ENCODE results near the gene BLACAT1. TPM values are rescaled to one million over a fixed set of nuclear protein-coding genes. Genes with fewer than 3 reads are reported as not detected.

Gene BLACAT1
- total and polyA plus RNA-seq, 9 of the 15 experiments (the other 6 are each of a cell fraction or from before 2014, with no cell fraction given), result 0.10 to 5.9 (median 0.73) TPM

GRCh38 chr1:205484985-205485967 lies 29.4 kb upstream of the BLACAT1 start:
- Histone ChIP-seq H3K9me1 (ENCODE audit: control insufficient read depth, insufficient read depth, low read length) (no peaks in the 10 kb centered on the region), H2AFZ (ENCODE audit: low read depth, low read length) (no peak overlapping the region), H3K9ac (ENCODE audit: insufficient read depth in 1 of 2, low read depth in 2 of 2, low read length in 2 of 2) (0 out of 4 replicates have a peak overlapping the region, but pooled peaks of 1 of the 2 experiments have one; percentile 5), H3K9me3 (replicated peaks; ENCODE audit: control insufficient read depth, insufficient read depth, low read depth, low read length) (no peaks in the 10 kb centered on the region), H3K27ac (ENCODE audit: extremely low read depth, low read depth, low read length) (no peak overlapping the region), H4K20me1 (replicated peaks; ENCODE audit: control insufficient read depth, insufficient read depth, low read length) (peaks cover 35% of the 10 kb centered on the region), H3K4me2 (ENCODE audit: insufficient read depth, low read length) (no peak overlapping the region), H3K4me3 (no peak overlapping the region), H3K27me3 (ENCODE audit: control insufficient read depth in 2 of 2, insufficient read depth in 2 of 2, low read length in 2 of 2) (peaks cover 33 to 61% of the 10 kb centered on the region in 2 experiments), H3K79me2 (ENCODE audit: control insufficient read depth, insufficient read depth, low read length) (no peaks in the 10 kb centered on the region), H3K36me3 (ENCODE audit: control insufficient read depth, insufficient read depth, low read length) (no peaks in the 10 kb centered on the region), H3K4me1 (replicated peaks in 1 of 2; ENCODE audit: control insufficient read depth in 2 of 2, insufficient read depth in 2 of 2, low read length in 2 of 2) (peaks cover 0 to 4% of the 10 kb centered on the region in 2 experiments; a peak in 1 of 5 replicates)
- DNase-seq (ENCODE audit: extremely low read depth in 1 of 4, low spot score in 3 of 4), result peak; percentile 83 to 97 (median 94)
- CTCF ChIA-PET (ENCODE audit: low intra/inter-chr PET ratio), result interaction anchor here (0.6 to 3.8 kb wide), 10 partner anchors 17 to 150 kb away, joined by 3 to 36 read pairs (median 4); no protein-coding TSS in a partner anchor
- intact Hi-C loops (cut with micrococcal nuclease), result loop anchor here (1.0 to 2.0 kb wide), 5 partner anchors 54 to 212 kb away; no protein-coding TSS in a partner anchor
- in situ Hi-C loops (cut with MboI), result loop anchor here (5.0 to 10.0 kb wide), 3 partner anchors 37 to 130 kb away; partner anchors contain the start of gene KLHDC8A
- POLR2A ChIA-PET, result interaction anchor here (0.5 to 1.6 kb wide), 13 partner anchors 9 to 346 kb away, joined by 3 to 6 read pairs (median 3); no protein-coding TSS in a partner anchor
- peak; percentile 83 for FAIRE-seq
- WGBS (ENCODE audit: insufficient coverage, low coverage, missing lambda C conversion rate), result 6% methylated on average over 11 of the region's 13 CpGs
- BruUV-seq (replicated peaks), result no TSS peak
- peak; percentile 90 for ATAC-seq
- TF ChIP-seq CTBP1 (IDR thresholded peaks at IDR 0.05; ENCODE audit: borderline replicate concordance), result peak; percentile 48; the same call in 1 of the 2 replicates
- no peak for TF ChIP-seq CTCFL (IDR thresholded peaks at IDR 0.05; ENCODE audit: borderline replicate concordance, insufficient read depth, low read depth, low read length, poor library complexity, severe bottlenecking)
- peak in 1 of 2 experiments; percentile 17; a peak in 1 of 4 replicates for TF ChIP-seq RCOR1 (IDR thresholded peaks at IDR 0.05; ENCODE audit: borderline replicate concordance in 1 of 2, low read depth in 2 of 2, low read length in 2 of 2)
- TF ChIP-seq RERE (CRISPR knock-in tag; IDR thresholded peaks at IDR 0.05; ENCODE audit: borderline replicate concordance), result no peak
- no peak for TF ChIP-seq CREM (IDR thresholded peaks at IDR 0.05; ENCODE audit: low read depth)
- peak; percentile 92 for TF ChIP-seq SMC3 (conservative IDR thresholded peaks at IDR 0.05; ENCODE audit: insufficient read depth, low read depth, low read length)
- no peak for TF ChIP-seq GATA2 (CRISPR knock-in tag; IDR thresholded peaks at IDR 0.05)
- no peak; a peak in 1 of 4 replicates for TF ChIP-seq TEAD1 (CRISPR knock-in tag; IDR thresholded peaks at IDR 0.05)
- TF ChIP-seq DEAF1 (CRISPR knock-in tag; IDR thresholded peaks at IDR 0.05), result peak; percentile 85
